ENCODE measurements around the gene MYO15A. TPM values are rescaled to one million over a fixed set of nuclear protein-coding genes. Genes with fewer than 3 reads are reported as not detected.

MYO15A gene
- total RNA-seq, 2 donors from 2014 or later, result 2.3 to 6.1 TPM

GRCh38 chr17:18093616-18094408, 14.7 kb upstream of the MYO15A start:
- no peak overlapping the region for H3K4me3 ChIP-seq
- peaks cover 0 to 8% of the 10 kb centered on the region in 2 donors for H3K4me1 ChIP-seq (ENCODE audit: control insufficient read depth in 1 of 2, low read depth in 2 of 2)
- DNase-seq (ENCODE audit: low spot score) (no peak), ATAC-seq (ENCODE audit: insufficient number of reproducible peaks, low FRiP score, low read depth) (no peak)
- no peaks in the 10 kb centered on the region for H3K27me3 ChIP-seq (replicated peaks; ENCODE audit: insufficient read depth)
- H3K27ac ChIP-seq, result no peak overlapping the region
- no peaks in the 10 kb centered on the region for H3K9me3 ChIP-seq
- no peak for TF ChIP-seq CTCF (IDR thresholded peaks at IDR 0.05)
- peaks cover 35% of the 10 kb centered on the region for H3K36me3 ChIP-seq

GRCh38 chr17:18094409-18094807, 14.1 kb upstream of the MYO15A start:
- H3K4me3 ChIP-seq, result no peak overlapping the region
- peaks cover 41% of the 10 kb centered on the region for H3K36me3 ChIP-seq
- no peak overlapping the region for H3K27ac ChIP-seq
- TF ChIP-seq CTCF (IDR thresholded peaks at IDR 0.05), result no peak
- no peaks in the 10 kb centered on the region for H3K27me3 ChIP-seq (replicated peaks; ENCODE audit: insufficient read depth)
- DNase-seq (ENCODE audit: low spot score) (no peak), ATAC-seq (ENCODE audit: insufficient number of reproducible peaks, low FRiP score, low read depth) (no peak)
- peaks cover 0 to 2% of the 10 kb centered on the region in 2 donors for H3K4me1 ChIP-seq (ENCODE audit: control insufficient read depth in 1 of 2, low read depth in 2 of 2)
- no peaks in the 10 kb centered on the region for H3K9me3 ChIP-seq

- H3K4me3 ChIP-seq, result no peak overlapping the region
- TF ChIP-seq CTCF (IDR thresholded peaks at IDR 0.05), result no peak
- peaks cover 40% of the 10 kb centered on the region for H3K36me3 ChIP-seq
- no peak for DNase-seq (ENCODE audit: low spot score)
- ATAC-seq (ENCODE audit: insufficient number of reproducible peaks, low FRiP score, low read depth), result no peak
- H3K27ac ChIP-seq, result no peak overlapping the region
- no peaks in the 10 kb centered on the region for H3K4me1 ChIP-seq (ENCODE audit: control insufficient read depth in 1 of 2, low read depth in 2 of 2)
- H3K9me3 ChIP-seq, result no peaks in the 10 kb centered on the region
- no peaks in the 10 kb centered on the region for H3K27me3 ChIP-seq (replicated peaks; ENCODE audit: insufficient read depth)
These were observed 9.0 kb upstream of the MYO15A start for GRCh38 chr17:18099516-18099915.

- no peak for TF ChIP-seq CTCF (IDR thresholded peaks at IDR 0.05)
- Histone ChIP-seq H3K27me3 (replicated peaks; ENCODE audit: insufficient read depth) (no peaks in the 10 kb centered on the region), H3K4me1 (ENCODE audit: control insufficient read depth in 1 of 2, low read depth in 2 of 2) (no peaks in the 10 kb centered on the region), H3K27ac (no peak overlapping the region), H3K36me3 (peaks cover 46% of the 10 kb centered on the region), H3K4me3 (no peak overlapping the region), H3K9me3 (no peaks in the 10 kb centered on the region)
- ATAC-seq (ENCODE audit: insufficient number of reproducible peaks, low FRiP score, low read depth), result no peak
- no peak for DNase-seq (ENCODE audit: low spot score)
These were observed 7.9 kb upstream of the MYO15A start for GRCh38 chr17:18100616-18101015.

- Histone ChIP-seq H3K4me3 (no peak overlapping the region), H3K27ac (no peak overlapping the region), H3K36me3 (peaks cover 52% of the 10 kb centered on the region), H3K27me3 (replicated peaks; ENCODE audit: insufficient read depth) (no peaks in the 10 kb centered on the region), H3K4me1 (ENCODE audit: control insufficient read depth in 1 of 2, low read depth in 2 of 2) (no peaks in the 10 kb centered on the region), H3K9me3 (no peaks in the 10 kb centered on the region)
- DNase-seq (ENCODE audit: low spot score) (no peak), ATAC-seq (ENCODE audit: insufficient number of reproducible peaks, low FRiP score, low read depth) (no peak)
- TF ChIP-seq CTCF (IDR thresholded peaks at IDR 0.05), result no peak
These were observed 6.7 kb upstream of the MYO15A start for GRCh38 chr17:18101828-18102227.
